Naive thymus-derived CD4-positive, alpha-beta T cell (primary cell): ENCODE results near the gene MAGI2. TPM values are rescaled to one million over a fixed set of nuclear protein-coding genes. Genes with fewer than 3 reads are reported as not detected.
"Not testable (repeated sequence)": the region's sequence is repeated elsewhere in the genome, so short reads cannot be mapped to it uniquely, and the experiment has no call there.

ENCODE experiments used
- ATAC-seq: fragments of 150-1000 bp; cut with Tn5 transposase; 2 replicates; pipeline ENCODE4 v1.10.0; 2021; ENCODE audit warnings: mild to moderate bottlenecking, moderate library complexity
- CTCF ChIA-PET: fragments of 350-600 bp; sonication (Branson Sonifier 250); formaldehyde crosslinking; loops from one replicate; lab custom pipeline; 2021; ENCODE audit warnings: antibody characterized with exemption; lab: Charles Lee
- POLR2A ChIA-PET: fragments of 350-600 bp; sonication (Branson Sonifier 250); formaldehyde crosslinking; loops from one replicate; lab custom pipeline; 2021; ENCODE audit warnings: antibody characterized with exemption, inconsistent platforms; lab: Charles Lee
- DNase-seq, 9 donors: peaks; one replicate each; pipeline versions ENCODE4 v3.0.0 to v3.0.0-alpha.2; 2020 to 2022; ENCODE audit warnings: mixed read lengths in 1 of 9
- H3K27ac ChIP-seq: one replicate; pipeline ENCODE4 v1.7.0; 2013; ENCODE audit warnings: mild to moderate bottlenecking, low read depth, low read length, moderate library complexity
- H3K27me3 ChIP-seq, 2 donors: one replicate each; pipeline ENCODE4 v1.7.0; 2013; ENCODE audit warnings: low read length in 2 of 2, mild to moderate bottlenecking in 2 of 2, moderate library complexity in 2 of 2; ENCODE audit not compliant: control insufficient read depth in 2 of 2, insufficient read depth in 2 of 2
- H3K36me3 ChIP-seq, 3 experiments: 1 replicate in 2 of 3; 2 replicates in 1 of 3; pipeline ENCODE4 v1.7.0; 2013; ENCODE audit warnings: low read length in 3 of 3, mild to moderate bottlenecking in 3 of 3, moderate library complexity in 1 of 3; ENCODE audit not compliant: insufficient read depth in 3 of 3, control insufficient read depth in 2 of 3
- H3K4me1 ChIP-seq, 2 donors: one replicate each; pipeline ENCODE4 v1.7.0; 2013; ENCODE audit warnings: low read length in 2 of 2, mild to moderate bottlenecking in 2 of 2, moderate library complexity in 1 of 2; ENCODE audit not compliant: control insufficient read depth in 2 of 2, insufficient read depth in 2 of 2
- H3K4me3 ChIP-seq: 2 replicates; pipeline ENCODE4 v1.7.0; 2013; ENCODE audit warnings: mild to moderate bottlenecking, low read length
- H3K9me3 ChIP-seq, 3 experiments: 1 replicate in 2 of 3; 2 replicates in 1 of 3; pipeline ENCODE4 v1.7.0; 2013; ENCODE audit warnings: low read length in 3 of 3; ENCODE audit not compliant: control insufficient read depth in 2 of 3
- H3K27ac Mint-ChIP-seq, 9 donors: one replicate each; pipeline ENCODE4 v1.8.0; 2020 to 2022; ENCODE audit warnings: mixed read lengths in 9 of 9, mild to moderate bottlenecking in 8 of 9, moderate library complexity in 5 of 9, inconsistent platforms in 2 of 9
- H3K27me3 Mint-ChIP-seq, 5 donors: one replicate each; pipeline ENCODE4 v1.8.0; 2021 to 2022; ENCODE audit warnings: mixed read lengths in 5 of 5, mild to moderate bottlenecking in 1 of 5
- H3K36me3 Mint-ChIP-seq, 5 donors: one replicate each; pipeline ENCODE4 v1.8.0; 2020 to 2022; ENCODE audit warnings: mixed read lengths in 5 of 5, mild to moderate bottlenecking in 3 of 5, inconsistent platforms in 1 of 5
- H3K4me1 Mint-ChIP-seq, 7 donors: one replicate each; pipeline ENCODE4 v1.8.0; 2020 to 2022; ENCODE audit warnings: mixed read lengths in 7 of 7, mild to moderate bottlenecking in 3 of 7, inconsistent platforms in 1 of 7
- H3K4me3 Mint-ChIP-seq, 10 donors: one replicate each; pipeline ENCODE4 v1.8.0; 2020 to 2022; ENCODE audit warnings: mild to moderate bottlenecking in 10 of 10, mixed read lengths in 10 of 10, moderate library complexity in 6 of 10, inconsistent platforms in 2 of 10
- H3K9me3 Mint-ChIP-seq, 11 donors: one replicate each; pipeline ENCODE4 v1.8.0; 2020 to 2022; ENCODE audit warnings: mixed read lengths in 11 of 11, mild to moderate bottlenecking in 4 of 11, inconsistent platforms in 1 of 11, moderate library complexity in 1 of 11
- intact Hi-C, 2 donors: fragments of 100-400 bp; cut with micrococcal nuclease; formaldehyde crosslinking; loops; one replicate each; pipeline ENCODE4 v1.15.1; 2023
- polyA plus RNA-seq, 2 donors: library from polyadenylated mRNA; unstranded; fragments of 300-500 nt; fragmentation: Illumina TruSeq; gene quantifications; one replicate each; pipeline ENCODE4 v1.2.3, GENCODE V29; 2021
- total RNA-seq, 6 experiments: library from RNA in 5 of 6; stranded (reverse) in 5 of 6; gene quantifications; 1 replicate in 5 of 6; 2 replicates in 1 of 6; pipeline ENCODE4 v1.2.3 and lab custom pipeline; 2021 to 2026

MAGI2 gene
- total and polyA plus RNA-seq, 7 experiments from 2014 or later, result 0.05 to 0.67 (median 0.15) TPM; not detected in 3

DNA sequence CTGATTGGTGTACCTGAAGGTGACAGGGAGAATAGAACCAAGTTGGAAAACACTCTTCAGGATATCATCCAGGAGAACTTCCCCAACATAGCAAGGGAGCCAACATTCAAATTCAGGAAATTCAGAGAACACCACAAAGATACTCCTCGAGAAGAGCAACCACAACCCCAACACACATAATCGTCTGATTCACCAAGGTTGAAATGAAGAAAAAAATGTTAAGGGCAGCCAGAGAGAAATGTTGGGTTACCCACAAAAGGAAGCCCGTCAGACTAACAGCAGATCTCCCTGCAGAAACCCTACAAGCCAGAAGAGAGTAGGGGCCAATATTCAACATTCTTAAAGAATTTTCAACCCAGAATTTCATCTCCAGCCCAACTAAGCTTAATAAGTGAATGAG is 1164.0 kb downstream of the MAGI2 start:
- H3K4me1 ChIP-seq, H3K27ac Mint-ChIP-seq, ATAC-seq, H3K27me3 ChIP-seq, H3K27ac ChIP-seq, H3K4me3 ChIP-seq, H3K9me3 ChIP-seq, POLR2A ChIA-PET, intact Hi-C loops, DNase-seq, H3K4me1 Mint-ChIP-seq, H3K4me3 Mint-ChIP-seq, H3K36me3 Mint-ChIP-seq, H3K9me3 Mint-ChIP-seq, H3K36me3 ChIP-seq, CTCF ChIA-PET: not testable (repeated sequence)
- H3K27me3 Mint-ChIP-seq, result peaks cover 0 to 17% (median 10%) of the 10 kb centered on the region in 5 donors

DNA sequence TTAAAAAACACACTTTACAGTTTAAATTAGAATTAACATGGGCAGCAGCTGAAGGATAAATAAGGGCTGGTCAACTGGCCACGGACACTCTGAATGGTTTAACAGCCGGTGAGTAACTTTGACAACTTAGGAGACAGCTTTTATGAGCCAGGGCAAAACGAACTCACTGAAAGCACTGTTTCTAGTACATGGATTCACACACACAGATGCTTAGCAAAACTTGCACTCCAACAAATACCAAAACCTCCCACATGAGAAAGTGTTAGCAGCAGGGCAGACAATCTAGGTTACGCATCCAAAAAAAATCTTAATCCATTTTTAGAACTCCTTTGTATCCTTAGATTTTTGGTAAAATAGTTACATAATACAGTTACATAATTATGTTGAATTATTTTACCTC is 1168.5 kb downstream of the MAGI2 start:
- no peaks in the 10 kb centered on the region for H3K36me3 Mint-ChIP-seq

DNA sequence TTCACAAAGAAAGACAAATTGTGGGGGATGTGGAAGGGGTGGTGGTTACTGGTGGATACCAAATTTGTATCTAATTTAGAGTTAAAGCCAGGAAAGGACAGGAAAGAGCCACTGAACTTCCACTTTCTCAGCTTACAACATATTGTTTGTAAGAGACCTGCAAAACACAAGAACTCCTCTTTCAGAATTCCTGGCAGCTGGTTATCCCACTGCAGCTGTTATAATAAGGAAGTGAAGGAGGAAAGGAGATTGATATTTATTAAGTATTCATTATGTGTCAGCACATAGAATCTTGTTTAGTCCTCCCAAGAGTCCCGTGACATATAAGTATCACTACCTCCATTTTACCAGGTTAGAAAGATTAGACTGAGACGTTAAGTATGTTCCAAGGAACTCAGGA is 1173.2 kb downstream of the MAGI2 start:
- no peak overlapping the region for H3K27ac Mint-ChIP-seq
- intact Hi-C loops, result no loop called here
- ATAC-seq (no peak), DNase-seq (no peak)
- H3K9me3 ChIP-seq, result no peaks in the 10 kb centered on the region
- peaks cover 0 to 8% (median 0%) of the 10 kb centered on the region in 11 donors for H3K9me3 Mint-ChIP-seq
- no peaks in the 10 kb centered on the region for H3K27me3 ChIP-seq
- H3K36me3 ChIP-seq, result no peaks in the 10 kb centered on the region
- H3K4me3 Mint-ChIP-seq, result no peak overlapping the region
- H3K4me1 Mint-ChIP-seq, result no peaks in the 10 kb centered on the region
- CTCF ChIA-PET, result no interaction called here
- H3K4me1 ChIP-seq, result no peaks in the 10 kb centered on the region
- POLR2A ChIA-PET, result no interaction called here
- no peak overlapping the region for H3K27ac ChIP-seq
- H3K27me3 Mint-ChIP-seq, result peaks cover 0 to 12% (median 2%) of the 10 kb centered on the region in 5 donors
- H3K4me3 ChIP-seq, result no peak overlapping the region
- no peaks in the 10 kb centered on the region for H3K36me3 Mint-ChIP-seq

More for the DNA sequence above, 1168.5 kb downstream of the MAGI2 start:
- no peaks in the 10 kb centered on the region for H3K27me3 ChIP-seq
- no peak overlapping the region for H3K4me3 ChIP-seq
- ChIA-PET CTCF (no interaction called here), POLR2A (no interaction called here)
- no peaks in the 10 kb centered on the region for H3K36me3 ChIP-seq
- Mint-ChIP-seq H3K27me3 (peaks cover 0 to 24% (median 12%) of the 10 kb centered on the region in 5 donors), H3K4me1 (no peaks in the 10 kb centered on the region), H3K9me3 (peaks cover 0 to 7% (median 0%) of the 10 kb centered on the region in 11 donors), H3K4me3 (no peak overlapping the region), H3K27ac (no peak overlapping the region)
- no peak for ATAC-seq
- no peak for DNase-seq
- H3K4me1 ChIP-seq, result no peaks in the 10 kb centered on the region
- intact Hi-C loops, result no loop called here
- no peaks in the 10 kb centered on the region for H3K9me3 ChIP-seq
- H3K27ac ChIP-seq, result no peak overlapping the region

DNA sequence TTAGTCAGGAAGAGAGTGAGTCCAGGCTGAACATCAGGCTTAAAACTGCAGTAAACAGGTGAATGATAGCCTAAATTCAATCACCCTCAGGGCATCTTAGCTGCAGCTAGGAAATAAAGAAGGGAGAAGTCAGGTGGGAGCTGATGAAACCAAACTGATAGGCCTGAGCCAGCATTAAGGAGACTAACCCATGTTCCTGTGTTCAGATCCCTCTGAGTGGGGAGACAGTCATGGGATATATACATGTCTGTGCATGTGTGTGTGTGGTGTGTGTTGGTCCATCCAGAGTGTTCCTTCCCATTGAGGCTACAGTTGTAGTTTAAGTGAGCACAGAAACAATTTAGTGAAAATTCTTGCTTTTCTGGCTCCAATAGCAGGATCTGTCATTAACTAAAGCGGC is 1174.0 kb downstream of the MAGI2 start:
- intact Hi-C loops, result no loop called here
- H3K27me3 Mint-ChIP-seq, result peaks cover 0 to 10% (median 3%) of the 10 kb centered on the region in 5 donors
- DNase-seq (no peak), ATAC-seq (no peak)
- no peaks in the 10 kb centered on the region for H3K36me3 ChIP-seq
- H3K4me3 ChIP-seq, result no peak overlapping the region
- no peaks in the 10 kb centered on the region for H3K36me3 Mint-ChIP-seq
- no peaks in the 10 kb centered on the region for H3K9me3 ChIP-seq
- H3K27me3 ChIP-seq, result no peaks in the 10 kb centered on the region
- POLR2A ChIA-PET, result no interaction called here
- H3K4me1 ChIP-seq, result no peaks in the 10 kb centered on the region
- peaks cover 0 to 8% (median 0%) of the 10 kb centered on the region in 11 donors for H3K9me3 Mint-ChIP-seq
- H3K27ac ChIP-seq, result no peak overlapping the region
- CTCF ChIA-PET, result no interaction called here
- H3K4me1 Mint-ChIP-seq, result no peaks in the 10 kb centered on the region
- no peak overlapping the region for H3K27ac Mint-ChIP-seq
- no peak overlapping the region for H3K4me3 Mint-ChIP-seq

DNA sequence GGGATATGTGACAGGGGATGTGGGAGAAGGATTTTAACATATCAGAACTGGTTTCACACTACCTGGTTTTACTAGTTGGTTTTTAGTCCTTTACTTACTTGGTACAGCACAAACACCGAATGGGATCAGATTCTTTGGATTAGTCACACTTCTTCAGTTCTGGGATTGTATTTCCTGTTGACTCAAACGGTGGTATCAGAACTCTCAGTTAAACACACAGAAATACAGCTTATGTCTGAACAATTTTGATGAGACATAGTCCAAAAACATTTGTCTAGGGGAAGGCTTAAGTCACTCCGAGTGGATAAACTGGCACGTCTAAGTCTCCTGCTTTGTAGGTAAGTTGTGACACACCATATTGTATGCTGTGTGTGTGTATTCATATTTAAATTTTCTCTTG is 1174.4 kb downstream of the MAGI2 start:
- CTCF ChIA-PET, result no interaction called here
- H3K36me3 Mint-ChIP-seq, result no peaks in the 10 kb centered on the region
- intact Hi-C loops, result no loop called here

DNA sequence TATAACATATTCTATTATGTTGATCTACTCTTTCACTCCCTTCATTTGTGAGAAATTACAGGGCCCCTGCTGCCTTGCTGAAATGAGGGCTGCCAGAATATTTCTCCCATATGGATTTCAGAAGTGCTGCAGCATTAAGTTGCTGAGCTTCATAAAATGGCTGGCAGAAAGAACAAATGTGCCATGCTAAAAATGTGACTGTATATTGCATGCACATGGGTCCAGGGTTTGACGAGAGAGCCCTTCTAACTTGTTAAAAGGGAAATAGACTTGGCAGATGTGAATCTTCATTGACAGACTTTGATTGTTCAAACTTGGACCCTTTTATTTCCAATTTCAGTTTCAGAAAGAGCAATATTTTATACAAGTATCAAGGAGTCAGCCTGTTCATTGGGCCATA is 1186.3 kb downstream of the MAGI2 start:
- no peak for ATAC-seq
- no peak overlapping the region for H3K4me3 ChIP-seq
- intact Hi-C loops, result no loop called here

More for the DNA sequence above, 1174.4 kb downstream of the MAGI2 start:
- H3K4me1 Mint-ChIP-seq, result no peaks in the 10 kb centered on the region
- POLR2A ChIA-PET, result no interaction called here
- no peaks in the 10 kb centered on the region for H3K9me3 ChIP-seq
- H3K4me3 Mint-ChIP-seq, result no peak overlapping the region
- no peaks in the 10 kb centered on the region for H3K4me1 ChIP-seq
- DNase-seq, result no peak
- no peak for ATAC-seq
- no peak overlapping the region for H3K27ac ChIP-seq
- H3K27me3 Mint-ChIP-seq, result peaks cover 0 to 10% (median 3%) of the 10 kb centered on the region in 5 donors
- no peak overlapping the region for H3K27ac Mint-ChIP-seq
- no peaks in the 10 kb centered on the region for H3K27me3 ChIP-seq
- no peaks in the 10 kb centered on the region for H3K36me3 ChIP-seq
- peaks cover 0 to 8% (median 0%) of the 10 kb centered on the region in 11 donors for H3K9me3 Mint-ChIP-seq
- no peak overlapping the region for H3K4me3 ChIP-seq

DNA sequence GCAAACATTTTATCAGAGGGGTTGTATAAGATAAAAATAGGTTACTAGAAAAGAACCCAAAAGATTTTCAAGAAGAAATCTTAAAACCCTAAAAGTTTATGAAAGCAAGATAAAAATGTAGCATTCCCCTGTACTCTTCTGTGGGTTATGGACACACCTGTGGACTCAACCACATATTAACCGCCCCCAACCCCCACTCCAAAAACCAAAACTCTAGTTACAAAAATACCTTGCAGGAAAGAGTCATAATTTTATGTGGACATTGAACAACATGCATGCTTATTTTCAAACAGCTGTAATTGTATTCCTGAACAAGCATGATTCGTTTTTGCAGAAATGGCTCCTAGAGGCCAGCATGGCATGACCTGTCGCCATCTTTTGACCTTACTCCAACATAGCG is 1188.0 kb downstream of the MAGI2 start:
- H3K36me3 ChIP-seq, result no peaks in the 10 kb centered on the region
- no peaks in the 10 kb centered on the region for H3K9me3 ChIP-seq
- intact Hi-C loops, result no loop called here
- no peak for DNase-seq
- Mint-ChIP-seq H3K27ac (no peak overlapping the region), H3K4me1 (no peaks in the 10 kb centered on the region), H3K36me3 (peaks cover 0 to 6% (median 0%) of the 10 kb centered on the region in 5 donors), H3K4me3 (no peak overlapping the region), H3K27me3 (peaks cover 0 to 6% (median 0%) of the 10 kb centered on the region in 5 donors), H3K9me3 (peaks cover 0 to 18% (median 3%) of the 10 kb centered on the region in 11 donors)
- no peak overlapping the region for H3K4me3 ChIP-seq
- H3K27ac ChIP-seq, result no peak overlapping the region
- H3K4me1 ChIP-seq, result no peaks in the 10 kb centered on the region
- H3K27me3 ChIP-seq, result no peaks in the 10 kb centered on the region
- CTCF ChIA-PET, result no interaction called here
- no peak for ATAC-seq
- POLR2A ChIA-PET, result no interaction called here

More for the DNA sequence above, 1186.3 kb downstream of the MAGI2 start:
- peaks cover 4 to 29% (median 8%) of the 10 kb centered on the region in 11 donors for H3K9me3 Mint-ChIP-seq
- H3K9me3 ChIP-seq, result no peaks in the 10 kb centered on the region
- H3K27ac Mint-ChIP-seq, result no peak overlapping the region
- CTCF ChIA-PET, result no interaction called here
- H3K4me1 ChIP-seq, result no peaks in the 10 kb centered on the region
- H3K36me3 Mint-ChIP-seq, result peaks cover 0 to 10% (median 0%) of the 10 kb centered on the region in 5 donors
- H3K4me3 Mint-ChIP-seq, result no peak overlapping the region
- no peaks in the 10 kb centered on the region for H3K4me1 Mint-ChIP-seq
- POLR2A ChIA-PET, result interaction anchor here (0.7 kb wide), 1 partner anchor 967 kb away, joined by 3 read pairs; no protein-coding TSS in a partner anchor
- DNase-seq, result no peak
- no peaks in the 10 kb centered on the region for H3K36me3 ChIP-seq
- no peak overlapping the region for H3K27ac ChIP-seq
- H3K27me3 Mint-ChIP-seq, result peaks cover 0 to 6% (median 0%) of the 10 kb centered on the region in 5 donors
- H3K27me3 ChIP-seq, result no peaks in the 10 kb centered on the region
